HG03175 (cell line): ENCODE measurements around the gene SHC4.

Experiments used
- ATAC-seq: cut with Tn5 transposase; IDR thresholded peaks from one replicate; pipeline ENCODE4 v1.9.1; 2021; ENCODE audit warnings: mild to moderate bottlenecking, moderate library complexity; ENCODE audit not compliant: unreplicated experiment

SHC4 gene

DNA sequence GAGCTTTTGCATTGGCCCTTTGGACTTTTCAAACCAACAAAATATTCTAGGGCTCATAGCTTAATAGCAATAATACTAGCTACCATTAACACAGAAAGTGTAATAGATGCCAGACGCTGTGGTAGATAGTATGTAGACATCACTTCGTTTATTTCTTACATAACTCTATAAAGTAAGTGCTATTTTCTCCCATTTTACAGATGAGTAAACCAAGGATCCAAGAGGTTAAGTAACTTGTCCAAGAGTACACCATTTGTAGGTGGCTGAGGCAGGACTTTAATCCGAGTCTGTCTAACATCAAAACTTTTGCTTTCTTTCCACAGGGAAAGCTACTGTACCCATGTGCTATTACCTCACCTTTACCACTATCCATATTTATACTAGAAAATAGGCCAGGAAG is 73.8 kb downstream of the SHC4 start:
- ATAC-seq = no peak

DNA sequence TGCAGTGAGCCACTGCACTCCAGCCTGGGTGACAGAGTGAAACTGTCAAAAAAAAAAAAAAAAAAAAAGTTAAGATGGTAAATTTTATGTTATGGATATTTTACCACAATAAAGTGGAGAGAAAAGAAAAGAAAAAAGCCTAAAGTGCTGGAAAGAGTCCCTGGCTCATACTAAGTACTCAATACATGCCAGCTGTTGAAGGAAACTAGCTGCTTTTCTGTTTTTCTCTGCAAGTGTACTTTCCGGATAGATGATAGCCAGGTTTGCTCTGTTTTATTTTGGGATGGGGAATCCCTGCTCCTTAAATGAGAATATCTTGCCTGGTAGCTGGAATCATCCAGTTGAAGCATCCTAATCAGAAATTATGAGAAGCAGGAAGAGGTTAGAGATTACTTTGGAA is 74.9 kb downstream of the SHC4 start:
- ATAC-seq = no peak

DNA sequence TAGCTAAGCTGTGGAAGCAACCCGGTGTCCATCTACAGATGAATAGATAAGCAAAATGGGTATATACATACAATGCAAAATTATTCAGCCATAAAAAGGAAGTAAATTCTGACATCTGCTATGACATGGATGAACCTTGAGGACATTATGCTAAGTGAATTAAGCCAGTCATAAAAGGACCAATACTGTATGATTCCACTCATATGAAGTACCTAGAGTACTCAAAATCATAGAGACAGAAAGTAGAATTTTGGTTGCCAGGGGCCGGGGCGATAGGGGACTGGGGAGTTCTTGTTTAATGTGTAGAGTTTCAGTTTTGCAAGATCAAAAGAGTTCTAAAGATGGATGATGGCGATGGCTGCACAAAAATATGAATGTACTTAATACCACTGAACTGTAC is 75.5 kb downstream of the SHC4 start:
- ATAC-seq = peak; percentile 62

DNA sequence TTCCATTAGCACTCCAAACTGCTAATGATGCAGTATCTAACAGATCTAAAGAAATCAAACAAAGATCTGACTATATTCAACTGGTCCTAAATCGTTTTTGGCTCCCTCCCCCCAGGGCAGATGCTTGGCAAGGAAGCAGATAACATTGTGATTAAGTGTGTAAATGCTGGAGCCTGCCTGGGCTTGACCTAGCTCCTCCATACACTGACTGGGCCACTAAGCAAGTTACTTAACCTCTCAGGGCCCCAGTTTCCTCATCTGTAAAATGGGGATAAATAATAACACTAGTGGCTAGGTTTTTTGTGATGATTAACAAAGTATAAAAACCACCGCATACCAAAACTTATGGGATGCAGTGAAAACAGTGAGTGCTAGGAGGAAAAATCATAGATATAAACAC is 76.6 kb downstream of the SHC4 start:
- no peak for ATAC-seq

DNA sequence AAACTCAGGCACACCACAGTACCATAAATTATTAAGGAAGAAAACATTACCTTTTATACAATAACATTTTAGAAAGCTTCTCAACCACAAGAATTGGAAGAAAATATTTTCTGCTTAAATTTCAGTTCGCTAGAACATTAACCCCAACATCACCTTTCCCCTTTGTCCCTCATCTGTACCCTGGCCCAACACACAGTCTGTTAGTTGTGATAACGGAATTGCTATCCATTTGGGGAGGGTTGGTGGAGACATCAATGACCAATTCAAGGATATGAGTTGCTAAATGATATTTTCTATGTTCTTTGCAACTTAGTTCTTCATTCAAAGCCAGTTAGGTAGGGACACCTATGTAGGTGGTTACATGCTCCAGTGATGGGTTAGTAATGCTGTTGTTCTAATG is 80.0 kb downstream of the SHC4 start:
- ATAC-seq = no peak

DNA sequence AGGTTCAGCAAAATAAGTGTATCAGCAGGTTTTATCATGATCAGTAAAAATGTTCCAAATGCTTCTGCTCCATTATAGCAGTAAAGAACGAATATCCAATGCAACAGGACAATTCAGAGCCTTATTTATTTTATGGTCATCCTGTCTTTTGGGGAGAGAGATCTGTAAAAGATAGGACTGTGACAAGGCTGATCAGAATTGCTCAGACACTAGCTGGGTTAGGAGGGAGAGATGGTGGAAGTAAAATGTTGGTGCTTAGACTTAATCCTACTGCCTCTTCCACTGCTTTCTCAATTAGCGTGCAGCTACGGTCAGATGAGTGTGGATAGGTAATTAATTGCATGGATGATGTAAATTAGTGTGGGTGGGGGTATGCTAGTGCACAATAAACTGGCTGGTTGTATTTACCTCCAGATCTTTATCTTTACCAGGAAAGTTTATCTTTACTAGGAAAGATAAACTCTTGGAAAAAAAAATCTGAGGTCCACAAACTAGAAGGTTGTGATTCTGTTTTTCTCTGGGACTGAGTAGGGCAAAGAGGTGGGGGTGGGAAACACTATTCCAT is 83.6 kb downstream of the SHC4 start:
- no peak for ATAC-seq

DNA sequence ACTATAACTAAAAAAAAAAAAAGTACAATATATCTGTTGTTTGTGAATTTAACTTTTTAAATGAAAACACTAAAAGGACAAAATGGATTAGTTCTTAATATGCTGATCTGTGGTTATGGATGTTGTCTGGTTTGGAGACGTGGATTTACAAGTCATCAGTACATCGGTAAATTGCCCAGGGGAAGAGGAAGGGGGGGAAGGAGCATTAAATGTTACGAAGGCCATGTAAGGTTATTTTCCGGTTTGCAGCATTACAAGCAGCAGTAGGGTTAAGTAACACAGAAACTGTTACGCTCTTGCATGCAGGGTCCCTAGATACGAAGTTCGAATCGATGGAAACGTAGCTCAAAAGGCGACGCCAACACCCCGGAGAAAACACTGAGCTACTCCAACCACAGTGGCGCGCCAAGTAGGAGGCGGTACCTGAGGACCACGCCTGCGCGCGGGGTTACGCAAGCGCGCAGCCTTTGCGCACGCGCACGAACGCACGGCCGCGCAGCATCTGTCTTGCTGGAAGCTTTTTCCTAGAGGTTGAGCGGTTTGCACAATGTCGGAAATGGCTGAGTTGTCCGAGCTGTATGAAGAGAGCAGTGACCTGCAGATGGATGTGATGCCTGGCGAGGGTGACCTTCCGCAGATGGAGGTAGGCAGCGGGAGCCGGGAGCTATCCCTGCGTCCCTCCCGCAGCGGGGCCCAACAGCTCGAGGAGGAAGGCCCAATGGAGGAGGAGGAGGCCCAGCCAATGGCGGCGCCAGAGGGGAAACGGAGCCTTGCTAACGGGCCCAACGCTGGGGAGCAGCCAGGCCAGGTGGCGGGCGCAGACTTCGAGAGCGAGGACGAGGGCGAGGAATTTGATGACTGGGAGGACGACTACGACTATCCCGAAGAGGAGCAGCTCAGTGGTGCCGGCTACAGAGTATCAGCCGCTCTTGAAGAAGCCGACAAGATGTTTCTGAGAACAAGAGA is 85.8 kb downstream of the SHC4 start, which contains the start of gene EID1:
TSS of gene EID1 (plus strand) at position 505 of the 966 bp plus-strand sequence. CDS start at position 548, 43 bp downstream.
- peak; percentile 97 for ATAC-seq

DNA sequence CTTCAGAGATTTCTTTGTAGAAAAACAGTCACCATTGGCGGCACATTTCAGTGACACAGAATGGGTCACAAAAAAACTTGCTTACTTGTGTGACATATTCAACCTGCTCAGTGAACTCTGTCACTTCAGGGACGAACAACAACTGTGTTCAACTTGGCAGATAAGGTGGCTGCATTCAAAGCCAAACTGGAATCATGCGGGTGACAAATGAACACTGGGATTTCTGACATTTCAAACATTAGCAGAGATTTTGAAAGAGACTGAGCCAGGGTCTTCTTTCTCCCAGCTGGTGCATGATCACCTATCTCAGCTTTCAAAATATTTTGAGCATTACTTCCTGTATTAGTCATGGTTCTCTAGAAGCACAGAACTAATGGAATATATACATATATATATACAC is 87.7 kb downstream of the SHC4 start:
- ATAC-seq = no peak

DNA sequence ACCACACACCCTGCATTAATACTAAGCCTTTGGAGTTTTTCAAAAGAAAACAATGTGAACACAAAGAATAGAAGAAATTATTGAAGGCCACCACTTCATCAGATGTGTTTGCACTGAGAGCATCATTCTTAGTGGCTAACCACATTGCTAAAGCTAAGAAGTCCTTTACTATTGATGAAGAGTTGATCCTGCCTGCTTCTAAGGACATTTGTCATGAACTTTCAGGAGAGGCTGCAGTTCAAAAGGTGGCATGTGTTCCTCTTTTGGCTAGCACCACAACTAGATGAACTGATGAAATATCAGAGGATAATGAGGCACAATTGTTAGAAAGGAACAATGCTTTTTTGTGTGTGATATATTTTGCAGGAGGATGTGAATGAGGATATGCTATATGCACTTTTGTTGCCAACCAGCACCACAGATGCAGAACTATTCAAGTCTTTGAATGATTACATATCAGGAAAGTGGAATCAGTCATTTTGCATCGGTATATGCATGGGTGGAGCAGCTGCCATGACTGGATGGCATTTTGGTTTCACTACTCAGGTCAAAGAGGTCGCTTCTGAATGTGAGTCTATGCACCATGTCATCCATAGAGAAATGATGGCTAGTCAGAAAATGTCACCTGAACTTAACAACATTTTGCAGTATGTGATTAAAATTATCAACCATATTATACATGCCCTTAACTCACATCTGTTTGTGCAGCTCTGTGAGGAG is 88.3 kb downstream of the SHC4 start:
- no peak for ATAC-seq

DNA sequence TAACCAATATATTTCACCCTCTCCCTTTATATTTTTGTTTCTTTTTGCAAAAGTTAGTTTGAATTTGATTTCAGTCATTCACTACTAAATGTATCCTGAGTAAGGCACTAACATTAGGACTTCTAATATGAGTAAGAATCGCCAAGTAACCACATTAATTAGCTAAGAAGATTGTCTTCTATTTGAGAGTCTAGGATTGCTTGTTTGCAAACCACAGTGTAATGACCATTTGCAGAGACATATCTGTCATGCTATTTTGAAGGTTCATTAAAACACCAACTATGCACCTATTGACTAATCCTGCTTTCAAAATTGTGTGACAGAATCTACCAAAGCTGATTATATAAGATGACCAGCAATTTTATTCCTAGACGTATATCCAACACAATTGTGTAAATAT is 91.1 kb downstream of the SHC4 start:
- ATAC-seq = no peak

DNA sequence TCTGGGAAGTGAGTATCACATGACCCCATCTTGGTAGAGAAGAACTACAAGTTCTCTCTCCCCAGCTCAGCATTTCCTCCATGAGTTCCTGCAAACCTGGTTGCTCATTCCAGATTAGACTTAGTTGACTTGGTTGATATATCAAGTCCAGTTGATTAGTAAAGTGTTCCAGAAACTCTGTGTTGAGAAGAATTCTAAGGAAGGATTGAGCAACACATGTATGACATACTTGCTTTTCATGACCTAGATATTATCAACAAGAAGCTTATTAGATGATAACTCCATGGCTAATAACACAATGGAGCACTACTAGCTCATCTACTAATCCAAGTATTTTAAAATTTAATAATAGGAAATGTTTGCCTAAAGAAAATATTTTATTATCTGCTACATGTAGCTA is 92.2 kb downstream of the SHC4 start:
- no peak for ATAC-seq

DNA sequence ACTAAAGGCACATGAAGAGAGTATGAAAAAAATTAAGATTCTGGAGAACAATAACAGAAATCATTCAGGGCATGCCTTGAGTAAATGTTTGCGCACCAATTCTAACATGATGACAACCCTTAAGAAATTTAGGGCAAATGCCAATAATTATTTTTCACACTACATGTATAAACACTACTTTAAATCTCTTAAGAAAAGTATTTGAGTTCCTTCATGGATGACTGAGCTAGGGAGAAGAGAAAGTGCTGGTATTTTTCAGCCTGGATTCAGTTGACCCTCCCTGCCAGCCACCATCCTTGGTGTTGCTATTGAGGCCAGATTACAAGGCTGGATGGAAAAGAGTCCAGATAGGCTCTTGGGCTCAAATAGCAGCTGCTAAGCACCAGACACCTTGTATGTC is 93.8 kb downstream of the SHC4 start:
- no peak for ATAC-seq

DNA sequence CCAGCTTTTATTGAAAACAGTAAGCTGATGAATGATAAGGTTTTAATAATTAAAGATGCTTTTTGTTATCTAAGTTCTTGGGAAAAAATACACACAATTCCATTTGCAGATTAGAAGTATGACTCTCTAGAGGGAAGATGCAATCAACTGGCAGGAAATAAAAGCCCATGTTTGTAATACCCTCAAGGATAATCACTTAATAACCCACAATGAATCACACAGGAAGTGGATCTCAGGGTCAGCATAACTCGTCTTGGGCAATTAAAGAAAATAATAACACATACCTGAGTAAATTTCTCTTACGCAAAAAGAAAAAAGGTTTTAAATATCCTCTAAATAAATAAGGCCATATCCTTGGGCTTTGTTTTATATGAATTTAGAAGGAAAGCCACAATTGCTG is 95.2 kb downstream of the SHC4 start:
- ATAC-seq = no peak

DNA sequence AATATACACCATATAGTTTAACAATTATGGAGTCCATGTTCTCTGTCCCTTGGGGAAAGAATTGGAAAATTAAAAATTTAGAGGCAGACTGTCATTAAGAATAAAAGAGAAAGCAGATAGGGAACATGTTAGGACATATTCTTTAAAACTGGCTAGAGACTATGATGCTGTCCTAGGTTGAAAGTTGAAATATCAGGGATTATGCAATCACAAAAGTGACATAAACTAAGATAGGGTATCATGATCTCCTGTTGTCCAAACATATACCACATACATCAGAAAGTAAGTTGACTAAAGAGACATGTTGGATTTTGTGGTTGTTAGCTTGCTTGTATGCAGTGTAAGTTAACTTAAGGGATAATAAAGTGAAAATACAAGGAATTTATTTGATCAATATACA is 95.7 kb downstream of the SHC4 start:
- no peak for ATAC-seq

DNA sequence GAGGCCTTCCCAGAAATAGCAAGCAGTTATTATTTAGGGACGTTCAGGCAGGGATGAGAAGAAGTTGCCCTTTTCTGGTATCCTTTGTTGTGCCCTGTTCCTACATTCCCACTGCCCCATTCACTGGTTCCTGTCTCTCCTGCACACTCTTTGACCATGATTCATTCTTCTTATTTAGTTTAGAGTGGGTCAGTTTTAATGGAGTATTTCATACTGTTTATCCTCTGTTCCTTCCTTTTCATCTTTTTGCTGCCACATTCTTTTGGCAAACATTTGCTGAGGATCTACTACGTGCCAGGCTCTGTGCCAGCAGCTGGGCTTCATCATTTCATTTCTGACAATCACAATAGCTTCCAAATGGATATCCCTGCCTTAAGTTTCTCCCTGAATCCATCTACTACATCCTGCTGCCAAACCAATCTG is 97.6 kb downstream of the SHC4 start:
- no peak for ATAC-seq

DNA sequence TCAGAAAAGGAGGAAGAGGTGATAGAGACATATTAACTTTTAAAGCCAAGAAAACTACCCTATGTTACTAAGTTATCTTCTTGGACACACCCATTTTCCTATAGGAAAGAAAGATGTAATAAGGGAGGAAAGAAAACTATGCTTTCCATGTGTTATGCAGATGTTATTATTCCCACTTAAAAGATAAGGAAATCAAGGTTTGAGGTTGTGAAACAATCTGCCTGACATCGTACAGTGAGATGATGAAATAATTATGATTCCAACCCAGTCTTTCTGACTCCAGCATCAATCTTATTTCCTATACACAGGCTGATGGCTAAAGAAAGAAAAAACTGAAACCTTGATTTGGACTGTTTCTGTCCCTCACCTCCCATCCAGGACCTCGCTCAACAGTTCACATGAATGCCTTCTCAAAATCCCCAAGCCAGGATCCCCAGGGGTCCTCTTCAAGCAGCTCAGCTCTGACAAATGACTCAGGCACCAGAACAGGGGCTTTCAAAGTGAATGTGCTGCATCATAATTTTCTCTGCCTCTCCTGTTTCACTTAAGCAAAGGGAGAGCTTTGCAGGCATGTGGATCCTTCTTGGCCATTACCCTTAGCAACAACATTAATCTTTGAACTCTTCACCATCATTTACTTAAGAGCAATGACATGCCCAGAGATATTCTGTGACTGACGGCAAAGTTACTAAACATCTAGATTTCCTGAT is 98.2 kb downstream of the SHC4 start:
- no peak for ATAC-seq

DNA sequence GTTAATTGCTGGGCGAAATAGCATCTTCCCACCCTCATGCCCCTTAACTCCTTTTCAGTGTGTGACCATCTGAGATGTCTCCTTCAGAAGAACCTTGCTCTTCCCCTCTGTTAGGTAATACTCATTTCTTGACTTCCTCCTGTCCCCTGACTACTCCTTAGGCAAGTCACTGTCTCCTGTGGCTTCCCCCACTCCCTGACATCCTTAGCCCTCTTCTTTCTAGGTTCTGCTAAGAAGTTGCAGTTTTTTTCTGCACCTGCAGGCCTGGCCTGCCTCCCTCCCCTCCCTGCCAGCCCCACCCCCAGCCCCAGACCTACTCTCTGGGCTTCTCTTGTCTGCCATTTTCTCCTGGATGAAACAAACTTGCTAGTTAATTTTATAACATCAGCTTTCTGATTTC is 101.0 kb downstream of the SHC4 start:
- ATAC-seq = no peak

DNA sequence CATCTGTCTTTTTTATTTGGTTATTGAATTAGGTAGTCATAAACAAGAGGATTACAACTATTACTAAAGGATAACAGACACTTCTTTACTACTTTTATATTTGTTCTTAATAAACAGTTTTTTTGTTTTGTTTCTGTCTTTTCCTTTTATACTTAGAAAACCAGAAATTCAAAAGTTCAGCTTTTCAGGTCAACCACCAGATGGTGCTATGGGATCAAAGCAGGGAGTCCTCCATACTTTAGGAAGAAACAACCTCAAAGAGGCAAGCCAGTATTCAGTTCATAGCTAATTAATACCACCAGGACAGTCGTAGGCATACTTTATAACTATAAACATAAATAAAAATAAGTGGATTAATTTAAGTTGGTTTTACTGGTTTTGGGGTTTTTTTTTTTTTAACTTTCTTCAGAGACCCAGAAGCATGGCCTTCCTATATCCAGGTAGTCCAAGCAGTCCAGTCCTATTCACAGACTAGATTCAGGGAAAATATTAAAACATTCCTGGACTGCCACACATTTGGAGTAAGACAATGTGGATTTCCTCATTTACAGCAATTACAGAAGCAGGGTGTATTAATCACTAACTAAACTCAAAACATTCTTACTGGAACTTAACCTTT is 101.8 kb downstream of the SHC4 start:
- peak; percentile 45 for ATAC-seq

DNA sequence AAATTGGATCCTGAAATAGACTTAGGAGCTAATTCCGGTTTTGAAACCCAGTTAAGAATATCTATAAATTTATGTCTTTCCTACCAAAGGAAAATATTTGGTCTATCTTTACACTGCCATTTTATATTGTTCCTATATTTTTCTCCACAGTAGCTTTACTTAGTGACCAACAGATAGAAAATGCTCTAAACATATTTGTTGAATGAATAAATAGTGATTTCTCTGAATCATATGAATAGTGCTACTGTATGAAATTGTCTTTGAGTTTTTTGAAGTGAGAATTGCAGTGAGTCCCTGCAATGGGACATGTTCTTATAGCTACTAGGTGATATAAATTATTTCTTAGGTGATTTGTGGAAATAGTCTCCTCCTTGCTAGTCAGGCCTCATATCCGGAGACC is 104.3 kb downstream of the SHC4 start:
- no peak for ATAC-seq

DNA sequence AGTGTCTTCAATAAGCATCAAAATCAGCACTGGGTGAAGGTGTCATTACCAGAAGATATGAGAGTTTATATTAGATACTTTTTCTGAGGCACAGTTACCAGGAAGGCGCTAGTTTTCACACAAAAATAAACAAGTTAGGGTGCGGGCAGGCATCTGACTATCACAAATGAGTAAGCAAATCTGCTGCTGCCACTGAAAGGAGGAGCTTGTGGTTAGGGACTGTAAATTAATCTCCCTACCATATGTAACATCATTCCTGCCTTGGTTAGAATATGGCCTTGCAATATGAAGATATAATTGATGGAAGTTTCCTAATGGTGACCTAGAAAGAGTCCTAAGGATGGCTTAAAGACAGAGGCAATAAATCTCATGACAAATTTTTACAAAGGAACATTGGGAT is 105.3 kb downstream of the SHC4 start:
- no peak for ATAC-seq

DNA sequence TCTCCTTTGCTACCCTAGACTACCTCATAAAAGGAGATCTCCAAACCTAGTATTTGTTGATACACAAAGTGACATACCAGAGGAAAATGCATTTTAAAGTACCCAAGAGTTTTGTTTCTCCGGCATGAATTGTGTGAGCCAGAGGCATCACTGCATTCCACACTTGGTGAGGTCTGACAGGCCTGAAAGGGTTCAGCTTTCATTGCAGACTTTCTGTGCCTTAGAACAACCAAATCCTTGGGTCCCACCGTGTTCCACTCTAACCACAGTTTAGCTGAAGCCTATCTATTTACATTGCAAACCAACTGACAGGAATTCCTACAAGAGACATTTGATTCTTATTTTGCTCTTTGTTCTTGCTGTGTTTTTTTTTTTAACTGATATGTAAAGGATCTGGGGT is 106.8 kb downstream of the SHC4 start:
- ATAC-seq = no peak
